Trophoblast cell (in vitro differentiated cells and primary cell): Measurements from ENCODE around the gene HSP90AB1.

Source experiments
- DNase-seq, 2 donors: peaks; one replicate each; pipeline ENCODE4 v3.0.0-alpha.2; 2016
- H2AFZ ChIP-seq: 2 replicates; pipeline ENCODE4 v1.6.1; 2013; ENCODE audit warnings: low read length, moderate library complexity, mild to moderate bottlenecking; ENCODE audit not compliant: insufficient read depth, poor library complexity
- H2AK5ac ChIP-seq: 2 replicates; pipeline ENCODE4 v1.6.1; 2013; ENCODE audit warnings: mild to moderate bottlenecking, low read length
- H2BK120ac ChIP-seq: 2 replicates; pipeline ENCODE4 v1.6.1; 2013; ENCODE audit warnings: low read length, mild to moderate bottlenecking, moderate library complexity; ENCODE audit not compliant: insufficient read depth, poor library complexity
- H2BK12ac ChIP-seq: 2 replicates; pipeline ENCODE4 v1.6.1; 2013; ENCODE audit warnings: mild to moderate bottlenecking, low read length, moderate library complexity
- H2BK5ac ChIP-seq: 2 replicates; pipeline ENCODE4 v1.6.1; 2013; ENCODE audit warnings: low read length, low read depth, moderate library complexity, mild to moderate bottlenecking; ENCODE audit not compliant: poor library complexity
- H3K14ac ChIP-seq: 2 replicates; pipeline ENCODE4 v1.6.1; 2013; ENCODE audit warnings: mild to moderate bottlenecking, low read length
- H3K18ac ChIP-seq: 2 replicates; pipeline ENCODE4 v1.6.1; 2013; ENCODE audit warnings: mild to moderate bottlenecking, low read length
- H3K23ac ChIP-seq: 2 replicates; pipeline ENCODE4 v1.6.1; 2013; ENCODE audit warnings: low read length
- H3K27ac ChIP-seq: 2 replicates; pipeline ENCODE4 v1.5.1; 2013; ENCODE audit warnings: low read depth, mild to moderate bottlenecking, inconsistent platforms, low read length, moderate library complexity
- H3K27me3 ChIP-seq: 2 replicates; pipeline ENCODE4 v1.6.1; 2013; ENCODE audit warnings: inconsistent platforms, mild to moderate bottlenecking, low read length, moderate library complexity; ENCODE audit not compliant: insufficient read depth
- H3K36me3 ChIP-seq, 2 experiments: 1 replicate in 1 of 2; 2 replicates in 1 of 2; pipeline ENCODE4 v1.6.1; 2013; ENCODE audit warnings: low read length in 2 of 2, mild to moderate bottlenecking in 2 of 2, moderate library complexity in 1 of 2; ENCODE audit not compliant: insufficient read depth in 2 of 2, control insufficient read depth in 1 of 2
- H3K4ac ChIP-seq: 2 replicates; pipeline ENCODE4 v1.6.1; 2013; ENCODE audit warnings: low read depth, mild to moderate bottlenecking, low read length, moderate library complexity
- H3K4me1 ChIP-seq, 2 experiments: 1 replicate in 1 of 2; 2 replicates in 1 of 2; pipeline ENCODE4 v1.6.1; 2013; ENCODE audit warnings: low read length in 2 of 2, mild to moderate bottlenecking in 2 of 2, moderate library complexity in 1 of 2; ENCODE audit not compliant: insufficient read depth in 2 of 2, control insufficient read depth in 1 of 2
- H3K4me2 ChIP-seq: 2 replicates; pipeline ENCODE4 v1.6.1; 2013; ENCODE audit warnings: inconsistent platforms, mild to moderate bottlenecking, low read length, moderate library complexity
- H3K4me3 ChIP-seq: 2 replicates; pipeline ENCODE4 v1.5.1; 2013; ENCODE audit warnings: mild to moderate bottlenecking, low read depth, low read length, inconsistent platforms
- H3K79me1 ChIP-seq: one replicate; pipeline ENCODE4 v1.6.1; 2013; ENCODE audit warnings: low read length
- H3K79me2 ChIP-seq: 2 replicates; pipeline ENCODE4 v1.6.1; 2013; ENCODE audit warnings: low read length, mild to moderate bottlenecking; ENCODE audit not compliant: control insufficient read depth, insufficient read depth, poor library complexity
- H3K9ac ChIP-seq: 2 replicates; pipeline ENCODE4 v1.6.1; 2013; ENCODE audit warnings: mild to moderate bottlenecking, low read length
- H3K9me3 ChIP-seq: 2 replicates; pipeline ENCODE4 v1.6.1; 2013; ENCODE audit warnings: low read depth, mild to moderate bottlenecking, control low read depth, inconsistent platforms, low read length; ENCODE audit not compliant: insufficient read depth
- H4K12ac ChIP-seq: 2 replicates; pipeline ENCODE4 v1.6.1; 2013; ENCODE audit warnings: low read depth, mild to moderate bottlenecking, low read length, moderate library complexity
- H4K8ac ChIP-seq: 2 replicates; pipeline ENCODE4 v1.6.1; 2013; ENCODE audit warnings: low read depth, mild to moderate bottlenecking, low read length, moderate library complexity
- H4K91ac ChIP-seq: one replicate; pipeline ENCODE4 v1.6.1; 2013; ENCODE audit warnings: low read depth, mild to moderate bottlenecking, low read length, moderate library complexity
- WGBS: extraction: QIAGEN DNeasy Blood & Tissue Kit; methylation state at CpG from one replicate; pipeline ENCODE4 v1.1.7; 2013; ENCODE audit warnings: missing lambda C conversion rate; ENCODE audit not compliant: insufficient read length, insufficient coverage; ENCODE audit errors: extremely low coverage; 5-methylcytosine and 5-hydroxymethylcytosine counted together

HSP90AB1 gene

DNA sequence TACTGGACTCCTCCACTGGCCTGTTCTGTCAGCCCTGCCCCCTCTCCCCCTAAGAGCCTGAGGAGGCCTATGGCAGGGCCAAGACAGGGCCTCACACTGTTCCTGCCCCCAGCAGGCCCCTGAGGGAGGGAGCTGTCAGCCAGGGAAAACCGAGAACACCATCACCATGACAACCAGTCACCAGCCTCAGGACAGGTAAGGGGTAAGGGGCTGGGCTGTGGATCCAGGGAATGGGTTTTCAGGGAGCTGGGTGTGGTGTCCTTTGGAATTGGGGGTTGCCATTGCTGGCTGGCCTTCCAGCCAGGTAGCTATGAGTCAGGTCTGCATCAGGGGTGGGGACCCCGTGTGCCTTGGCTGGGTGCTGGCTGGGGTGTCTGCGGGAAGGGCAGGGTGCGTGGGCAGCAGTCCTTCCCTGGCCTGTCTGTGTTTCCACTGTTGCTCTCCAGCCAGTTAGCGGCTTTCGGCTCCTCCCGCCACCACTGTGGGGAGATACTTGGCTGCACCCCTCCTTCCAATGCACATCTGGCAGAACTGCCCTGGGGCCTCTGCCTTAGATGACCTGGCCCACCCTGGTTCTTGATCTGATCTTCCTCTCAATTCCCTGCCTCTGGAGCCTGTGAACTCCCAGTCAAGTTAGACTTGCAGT is 19.6 kb upstream of the HSP90AB1 start:
- H3K79me1 ChIP-seq: peaks cover 25% of the 10 kb centered on the region
- peaks cover 57 to 67% of the 10 kb centered on the region in 2 experiments for H3K4me1 ChIP-seq
- no peak overlapping the region for H3K23ac ChIP-seq
- no peak overlapping the region for H3K4me3 ChIP-seq
- peak overlapping the region; percentile 7 for H3K14ac ChIP-seq
- H3K18ac ChIP-seq: peak overlapping the region; percentile 5
- H3K27ac ChIP-seq: no peak overlapping the region
- no peak overlapping the region for H3K9ac ChIP-seq
- no peak overlapping the region for H2BK5ac ChIP-seq
- peaks cover 5% of the 10 kb centered on the region for H3K79me2 ChIP-seq
- no peaks in the 10 kb centered on the region for H3K27me3 ChIP-seq
- H3K4ac ChIP-seq: no peak overlapping the region
- H4K8ac ChIP-seq: no peak overlapping the region
- peaks cover 3% of the 10 kb centered on the region for H3K9me3 ChIP-seq
- no peak overlapping the region for H4K91ac ChIP-seq
- H3K4me2 ChIP-seq: no peak overlapping the region
- H3K36me3 ChIP-seq: peaks cover 30 to 31% of the 10 kb centered on the region in 2 experiments
- H2AK5ac ChIP-seq: no peak overlapping the region
- no peak for DNase-seq
- no peak overlapping the region for H2BK12ac ChIP-seq
- no peak overlapping the region for H2BK120ac ChIP-seq
- no peak overlapping the region for H4K12ac ChIP-seq
- WGBS: no CpG with 5 or more reads among the region's 7 CpGs
- H2AFZ ChIP-seq: no peak overlapping the region

DNA sequence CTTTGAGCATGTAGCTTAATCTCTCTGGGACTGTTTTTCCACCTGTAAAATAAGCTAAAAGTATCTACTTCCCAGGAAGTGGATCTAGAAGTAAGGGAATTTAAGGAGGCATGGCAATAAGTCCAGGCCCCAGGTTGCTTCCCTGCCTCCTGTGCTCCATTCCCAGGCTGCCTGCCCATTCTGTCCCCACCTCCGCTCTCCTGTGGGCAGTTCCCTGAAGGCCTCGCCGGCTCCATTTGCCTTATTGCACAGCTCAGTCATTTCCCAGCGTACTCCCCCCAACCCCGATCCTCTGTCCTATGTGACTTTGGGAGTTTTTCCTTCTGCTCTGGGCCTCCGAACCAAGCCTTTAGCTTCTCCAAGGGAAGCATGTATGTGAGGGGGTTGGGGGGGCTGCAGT is 18.9 kb upstream of the HSP90AB1 start:
- H3K79me2 ChIP-seq: peaks cover 5% of the 10 kb centered on the region
- peak overlapping the region; percentile 4 for H2AK5ac ChIP-seq
- H3K4me2 ChIP-seq: no peak overlapping the region
- H4K8ac ChIP-seq: no peak overlapping the region
- no peak overlapping the region for H2BK120ac ChIP-seq
- no peaks in the 10 kb centered on the region for H3K27me3 ChIP-seq
- H3K9ac ChIP-seq: no peak overlapping the region
- no peak overlapping the region for H3K23ac ChIP-seq
- no peak for DNase-seq
- H3K27ac ChIP-seq: no peak overlapping the region
- H3K9me3 ChIP-seq: peaks cover 3% of the 10 kb centered on the region
- H3K18ac ChIP-seq: no peak overlapping the region
- no peak overlapping the region for H2BK5ac ChIP-seq
- H3K4me3 ChIP-seq: no peak overlapping the region
- H3K79me1 ChIP-seq: peaks cover 24% of the 10 kb centered on the region
- H2BK12ac ChIP-seq: no peak overlapping the region
- H3K4ac ChIP-seq: no peak overlapping the region
- H3K4me1 ChIP-seq: peaks cover 50 to 62% of the 10 kb centered on the region in 2 experiments
- H4K91ac ChIP-seq: no peak overlapping the region
- WGBS: no CpG with 5 or more reads among the region's 6 CpGs
- no peak overlapping the region for H3K14ac ChIP-seq
- peaks cover 36 to 37% of the 10 kb centered on the region in 2 experiments for H3K36me3 ChIP-seq
- no peak overlapping the region for H4K12ac ChIP-seq
- no peak overlapping the region for H2AFZ ChIP-seq

- DNase-seq: no peak
- H3K23ac ChIP-seq: no peak overlapping the region
- H3K9ac ChIP-seq: no peak overlapping the region
- H2BK5ac ChIP-seq: no peak overlapping the region
- no peak overlapping the region for H3K27ac ChIP-seq
- H3K9me3 ChIP-seq: peaks cover 3% of the 10 kb centered on the region
- no peak overlapping the region for H3K18ac ChIP-seq
- H2AFZ ChIP-seq: no peak overlapping the region
- no peak overlapping the region for H4K12ac ChIP-seq
- no peak overlapping the region for H4K91ac ChIP-seq
- H2BK12ac ChIP-seq: no peak overlapping the region
- H2BK120ac ChIP-seq: no peak overlapping the region
- H3K14ac ChIP-seq: no peak overlapping the region
- H4K8ac ChIP-seq: no peak overlapping the region
- no CpG with 5 or more reads among the region's 7 CpGs for WGBS
- H3K4ac ChIP-seq: no peak overlapping the region
- peaks cover 5% of the 10 kb centered on the region for H3K79me2 ChIP-seq
- H2AK5ac ChIP-seq: no peak overlapping the region
- no peak overlapping the region for H3K4me3 ChIP-seq
- peaks cover 48 to 63% of the 10 kb centered on the region in 2 experiments for H3K4me1 ChIP-seq
- H3K79me1 ChIP-seq: peaks cover 24% of the 10 kb centered on the region
- no peak overlapping the region for H3K4me2 ChIP-seq
- no peaks in the 10 kb centered on the region for H3K27me3 ChIP-seq
- H3K36me3 ChIP-seq: peaks cover 40 to 41% of the 10 kb centered on the region in 2 experiments
Measured at GRCh38 chr6:44228433-44228832, 18.5 kb upstream of the HSP90AB1 start.

GRCh38 chr6:44228836-44229235 is 18.1 kb upstream of the HSP90AB1 start:
- no peak overlapping the region for H4K12ac ChIP-seq
- no peak overlapping the region for H3K18ac ChIP-seq
- H3K79me2 ChIP-seq: peaks cover 4% of the 10 kb centered on the region
- WGBS: no CpG with 5 or more reads among the region's 5 CpGs
- DNase-seq: peak in 1 of 2 donors; percentile 4
- no peak overlapping the region for H2BK5ac ChIP-seq
- no peak overlapping the region for H2AK5ac ChIP-seq
- H3K79me1 ChIP-seq: peaks cover 25% of the 10 kb centered on the region
- no peak overlapping the region for H2BK120ac ChIP-seq
- peaks cover 40 to 44% of the 10 kb centered on the region in 2 experiments for H3K36me3 ChIP-seq
- H3K9me3 ChIP-seq: peaks cover 3% of the 10 kb centered on the region
- H3K14ac ChIP-seq: no peak overlapping the region
- H4K8ac ChIP-seq: no peak overlapping the region
- peaks cover 52 to 65% of the 10 kb centered on the region in 2 experiments for H3K4me1 ChIP-seq
- no peak overlapping the region for H4K91ac ChIP-seq
- no peak overlapping the region for H2BK12ac ChIP-seq
- no peak overlapping the region for H3K23ac ChIP-seq
- no peaks in the 10 kb centered on the region for H3K27me3 ChIP-seq
- no peak overlapping the region for H3K4me3 ChIP-seq
- H3K27ac ChIP-seq: no peak overlapping the region
- no peak overlapping the region for H3K4ac ChIP-seq
- H3K4me2 ChIP-seq: no peak overlapping the region
- no peak overlapping the region for H2AFZ ChIP-seq
- no peak overlapping the region for H3K9ac ChIP-seq
